ENCODE measurements around the gene MPEG1.

Gene MPEG1

DNA sequence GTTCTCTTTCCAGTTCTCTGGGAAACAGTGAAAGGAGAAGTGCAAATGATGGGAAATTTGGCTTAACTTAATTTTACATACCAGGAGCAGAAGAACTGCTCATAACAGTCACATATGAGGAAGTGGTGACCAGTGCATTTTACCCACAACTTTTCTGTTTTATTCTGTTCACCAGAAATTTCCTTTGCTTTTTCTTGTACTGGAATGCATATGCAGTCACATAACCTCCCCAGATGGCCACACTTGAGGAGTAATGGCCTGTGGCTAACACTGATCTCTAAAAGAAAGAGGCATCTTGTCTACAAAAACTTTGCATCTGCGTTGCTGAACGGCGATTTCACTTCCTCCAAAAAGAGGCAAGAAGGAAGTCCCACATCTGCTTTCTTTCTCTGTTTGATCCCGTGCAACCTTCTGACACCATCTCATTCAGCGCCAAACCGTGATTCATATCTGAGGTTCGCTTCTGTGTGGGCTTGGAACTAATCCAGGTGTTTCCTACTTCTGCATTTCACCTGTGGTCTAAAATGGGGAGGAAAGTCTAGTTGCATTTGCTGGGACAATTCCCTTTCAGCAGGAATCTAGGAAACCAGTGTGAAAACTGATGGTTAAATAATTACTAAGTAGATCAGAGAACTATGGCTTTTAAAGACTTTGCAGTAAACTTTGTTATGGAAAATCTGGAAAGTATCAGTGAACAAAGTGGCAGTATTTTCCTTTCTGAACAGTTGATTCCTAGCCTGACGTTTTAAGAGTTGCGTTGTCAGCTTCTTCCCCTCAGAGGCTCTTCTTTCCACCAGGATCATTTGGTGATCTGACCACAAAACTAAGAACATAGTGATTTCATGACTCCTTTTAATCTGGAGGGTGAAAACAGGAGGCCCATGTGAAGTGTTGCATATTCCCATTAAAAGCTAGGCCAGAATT, 4.2 kb upstream of the MPEG1 start:
- DNase-seq, result peak; percentile 71

DNA sequence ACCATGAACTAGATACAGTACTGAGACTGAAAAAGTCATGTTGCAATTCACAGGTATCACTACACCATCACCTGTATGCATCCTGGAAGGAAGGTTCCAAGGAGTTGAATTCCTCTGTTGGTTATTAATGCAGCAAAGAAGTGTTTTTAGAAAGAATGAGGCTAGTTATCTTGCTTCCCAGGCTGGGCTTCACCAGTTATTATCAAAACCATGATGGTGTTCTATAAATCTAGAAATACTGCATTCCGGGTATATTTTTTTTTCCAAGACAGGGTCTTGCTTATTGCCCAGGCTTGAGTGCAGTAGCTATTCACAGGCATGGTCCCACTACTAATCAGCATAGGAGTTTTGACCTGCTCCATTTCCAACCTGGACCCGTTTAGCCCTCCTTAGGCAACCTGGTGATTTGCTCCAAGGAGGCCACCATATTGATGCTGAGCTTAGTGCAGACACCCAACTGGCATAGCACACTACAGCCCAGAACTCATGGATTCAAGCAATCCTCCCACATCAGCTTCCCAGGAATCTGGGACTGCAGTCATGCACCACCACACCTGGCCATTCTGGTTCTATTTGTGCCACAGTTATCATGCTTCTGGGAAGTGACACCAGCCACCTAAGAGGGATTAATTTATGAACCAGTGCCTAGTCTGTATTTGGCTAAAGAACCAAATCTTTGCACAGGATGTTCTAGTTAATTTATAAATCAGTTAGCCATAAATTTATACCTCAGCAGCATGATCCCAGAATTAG, 1.6 kb upstream of the MPEG1 start:
- no peak for DNase-seq

DNA sequence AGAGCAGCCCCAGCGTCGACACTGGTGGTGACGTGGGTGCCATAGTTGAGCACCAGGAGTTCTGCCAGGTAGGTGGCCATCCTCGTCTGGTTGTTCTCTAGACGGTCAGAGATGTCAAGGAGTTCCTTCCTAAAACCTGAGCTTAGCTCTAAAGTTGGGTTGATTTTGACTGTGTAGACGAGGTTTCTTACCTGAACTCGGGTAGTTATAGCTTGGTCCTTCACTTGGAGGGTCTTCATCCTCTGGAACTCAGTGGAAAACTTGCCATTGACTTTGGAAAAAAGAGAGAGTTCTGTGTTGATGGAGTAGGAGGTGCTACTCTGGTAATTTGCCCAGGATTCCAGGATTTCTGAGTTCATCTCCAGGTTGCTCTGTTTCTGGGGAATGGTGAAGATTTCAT, 505 bp downstream of the MPEG1 start:
- no peak for DNase-seq

GRCh38 chr11:59208956-59209355, 3.8 kb downstream of the MPEG1 start:
- DNase-seq, result no peak

DNA sequence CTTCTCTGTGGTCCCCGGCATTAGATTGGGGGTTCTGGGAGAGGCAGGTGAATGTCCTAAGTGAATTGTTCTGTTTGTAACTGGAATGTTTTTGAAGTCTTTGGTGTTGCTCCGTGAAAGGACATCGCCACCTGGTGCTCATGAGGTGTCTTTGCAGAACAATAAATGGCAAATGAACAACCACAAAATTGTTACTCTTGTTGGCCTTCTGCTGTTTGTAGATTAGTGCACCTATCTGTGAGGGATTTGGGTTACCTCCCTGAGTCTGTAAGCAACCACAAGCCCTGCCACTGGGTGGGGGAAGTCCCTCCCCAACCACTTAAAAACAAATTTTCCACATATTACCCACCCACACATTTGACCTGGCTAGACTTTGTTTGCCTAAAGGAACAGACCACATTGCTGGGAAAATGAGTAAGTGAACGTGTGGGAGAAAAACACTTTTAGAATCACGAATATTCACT, 4.7 kb downstream of the MPEG1 start:
- peak; percentile 59 for DNase-seq

GRCh38 chr11:59206635-59207034, 6.1 kb downstream of the MPEG1 start:
- peak; percentile 55 for DNase-seq

GRCh38 chr11:59205648-59206047, 7.1 kb downstream of the MPEG1 start:
- DNase-seq, result no peak

- no peak for DNase-seq
Observed at GRCh38 chr11:59204746-59205145, 8.0 kb downstream of the MPEG1 start.

GRCh38 chr11:59201353-59201752, 11.4 kb downstream of the MPEG1 start:
- DNase-seq, result no peak

GRCh38 chr11:59200423-59200746, 12.3 kb downstream of the MPEG1 start:
- no peak for DNase-seq

DNA sequence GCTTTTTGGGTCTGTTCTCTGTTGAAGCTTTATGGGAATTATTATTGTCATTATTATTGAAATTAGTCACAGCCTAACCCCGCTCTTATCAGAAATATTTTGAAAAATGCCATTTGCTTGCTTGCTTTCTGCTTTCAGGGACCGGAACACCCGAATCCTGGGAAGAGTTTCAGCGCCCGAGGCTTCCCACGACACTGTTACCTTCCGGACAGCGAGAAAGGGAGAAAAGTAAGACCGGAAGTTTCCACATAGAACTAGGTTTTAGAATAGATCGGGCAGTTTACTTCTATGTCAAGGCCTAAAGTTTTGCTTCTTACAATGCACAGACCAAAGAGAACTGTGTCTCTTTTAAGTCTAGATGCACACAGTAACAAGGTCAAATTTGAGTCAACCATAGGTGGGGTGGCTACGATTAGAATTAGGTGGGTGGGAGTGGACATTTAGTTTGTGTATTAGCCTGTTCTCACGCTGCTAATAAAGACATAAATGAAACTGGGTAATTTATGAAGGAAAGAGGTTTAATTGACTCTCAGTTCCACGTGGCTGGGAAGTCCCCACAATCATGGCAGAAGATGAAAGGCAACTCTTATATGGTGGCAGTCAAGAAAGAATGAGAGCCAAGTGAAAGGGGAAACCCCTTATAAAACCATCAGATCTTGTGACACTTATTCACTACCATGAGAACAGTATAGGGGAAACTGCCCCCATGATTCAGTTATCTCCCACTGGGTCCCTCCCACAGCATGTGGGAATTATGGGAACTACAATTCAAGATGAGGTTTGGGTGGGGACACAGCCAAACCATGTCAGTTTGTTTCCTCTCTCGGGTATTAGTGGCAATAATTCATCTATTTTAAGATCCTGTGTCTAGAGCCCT, 12.9 kb downstream of the MPEG1 start:
- no peak for DNase-seq

DNA sequence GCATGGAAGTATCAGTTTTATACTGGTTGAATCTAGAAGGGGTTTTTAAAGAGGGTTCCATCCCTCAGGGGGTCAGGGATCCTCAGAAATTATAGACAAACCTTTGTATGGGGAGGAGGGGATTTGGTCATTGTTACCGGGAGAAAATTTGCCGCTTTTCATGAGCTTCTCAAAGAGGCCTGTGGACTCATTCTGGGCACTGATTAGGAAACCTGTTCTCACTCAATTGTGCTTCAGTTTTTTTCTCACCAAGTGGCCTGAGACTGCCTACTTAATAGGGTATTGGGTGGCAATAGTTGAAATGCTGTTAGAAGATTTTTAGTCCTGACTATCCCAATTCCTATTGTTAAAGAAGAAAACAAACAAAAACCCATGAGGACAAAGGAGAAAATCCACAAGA, 14.0 kb downstream of the MPEG1 start:
- no peak for DNase-seq

DNA sequence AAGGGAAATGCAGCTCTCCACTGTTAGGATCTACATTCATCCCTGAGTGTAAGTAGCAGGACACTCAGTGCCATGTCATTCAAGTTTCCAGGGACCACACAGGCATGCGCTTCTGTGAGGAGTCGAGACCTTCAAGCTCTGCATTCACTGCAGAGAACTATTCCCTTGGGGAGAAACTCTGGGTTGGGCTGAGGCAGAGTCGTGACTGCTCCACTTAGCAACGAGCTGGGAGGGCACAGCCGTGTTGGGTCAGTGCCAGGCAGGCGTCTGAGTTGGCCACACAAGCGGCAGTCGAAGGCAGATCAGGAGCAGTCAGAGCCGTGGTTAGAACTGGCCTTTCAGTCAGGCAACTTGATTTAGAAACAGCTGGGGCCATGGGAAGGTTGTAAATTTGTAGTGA, 14.7 kb downstream of the MPEG1 start:
- DNase-seq, result no peak

DNA sequence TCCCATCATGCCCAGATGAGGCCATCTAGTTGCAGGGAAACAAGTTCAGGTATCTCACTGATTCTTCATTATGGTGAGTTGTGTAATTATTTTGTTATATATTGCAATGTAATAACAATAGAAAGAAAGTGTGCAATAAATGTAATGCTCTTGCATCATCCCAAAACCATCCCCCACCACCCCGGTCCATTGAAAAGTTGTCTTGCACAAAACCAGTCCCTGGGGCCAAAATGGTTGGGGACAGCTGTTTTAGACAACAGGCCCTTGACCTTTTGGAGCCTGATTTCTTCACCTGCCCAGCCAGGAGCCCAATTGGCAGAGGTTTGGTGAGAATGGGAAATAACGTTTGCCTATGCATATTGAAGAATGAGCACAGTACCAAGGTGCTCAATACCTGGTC, 15.9 kb downstream of the MPEG1 start:
- no peak for DNase-seq

GRCh38 chr11:59195586-59195985, 17.1 kb downstream of the MPEG1 start:
- no peak for DNase-seq

DNA sequence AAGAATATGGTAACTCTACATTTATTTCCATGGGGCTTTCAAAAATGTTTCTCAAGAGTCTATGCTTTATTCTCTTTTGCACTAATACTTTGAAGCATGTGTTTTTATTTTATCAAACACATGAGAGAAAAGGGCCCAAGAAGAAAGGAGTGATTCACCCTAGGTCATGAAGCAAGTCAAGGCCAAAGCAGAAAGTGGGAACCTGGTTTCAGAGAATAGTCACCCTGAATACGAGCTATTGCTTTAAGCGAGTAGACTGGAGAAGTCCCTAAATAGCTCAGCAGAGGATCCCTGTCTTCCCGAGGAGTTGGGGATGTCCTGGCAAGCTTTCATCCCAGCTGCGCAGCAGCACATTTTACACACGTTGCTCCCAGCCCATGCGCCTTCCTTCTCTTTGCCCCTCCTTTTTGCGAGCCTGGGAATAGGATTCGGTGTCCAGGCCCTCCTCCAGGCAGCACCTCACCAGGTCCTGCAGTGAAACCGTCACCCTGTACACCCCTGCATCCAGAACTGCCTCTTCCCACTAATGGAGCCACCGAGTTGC, 19.1 kb downstream of the MPEG1 start:
- no peak for DNase-seq

DNA sequence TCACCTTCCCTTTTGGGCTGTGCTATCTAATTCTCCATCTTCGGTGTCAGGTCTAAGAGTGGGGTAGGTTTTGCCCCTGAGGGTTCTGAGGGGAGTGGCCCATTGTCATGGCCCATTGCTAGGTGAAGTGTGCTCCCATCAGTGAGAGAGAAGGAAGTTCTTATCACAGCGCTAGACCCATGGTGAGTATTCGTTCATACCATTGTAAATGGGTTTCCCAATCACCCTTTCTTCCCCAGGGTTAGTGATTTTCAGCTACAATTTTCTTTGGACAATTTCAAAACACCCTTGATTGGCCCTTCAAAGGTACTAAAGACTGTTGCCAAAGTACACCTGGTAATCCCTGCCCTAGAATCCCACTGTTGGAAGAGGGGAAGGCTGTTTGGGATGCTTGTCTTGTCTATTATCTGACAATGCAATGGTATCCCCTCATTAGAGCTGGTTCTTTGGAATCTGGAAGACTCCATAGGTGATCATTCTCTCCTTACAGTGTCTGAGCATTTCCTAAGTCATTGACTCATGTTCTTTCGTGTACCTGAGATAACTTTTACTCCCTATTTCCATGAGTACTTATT, 20.2 kb downstream of the MPEG1 start:
- DNase-seq, result no peak

GRCh38 chr11:59191890-59192289, 20.8 kb downstream of the MPEG1 start:
- no peak for DNase-seq

GRCh38 chr11:59191095-59191494, 21.6 kb downstream of the MPEG1 start:
- no peak for DNase-seq

DNA sequence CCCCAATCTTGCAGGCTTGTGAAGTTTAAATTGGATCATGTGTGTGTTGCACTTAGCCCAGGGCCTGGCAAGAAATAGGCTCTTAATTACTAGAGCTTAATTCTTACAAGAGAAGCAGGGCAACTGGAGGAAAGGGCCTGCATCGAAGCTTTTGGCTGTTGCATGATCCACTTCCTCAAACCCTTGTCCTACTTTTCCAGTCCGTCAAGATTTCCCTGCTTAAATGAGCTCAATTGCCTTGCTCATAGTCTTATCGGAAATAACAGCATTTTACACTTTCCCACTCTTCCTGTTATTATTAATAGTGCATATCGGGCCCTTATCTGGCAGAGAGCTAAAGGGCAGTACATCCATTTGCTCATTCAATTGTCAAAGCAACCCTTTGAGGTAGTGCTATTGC, 22.7 kb downstream of the MPEG1 start:
- no peak for DNase-seq

GRCh38 chr11:59188954-59189353, 23.8 kb downstream of the MPEG1 start:
- DNase-seq, result no peak

DNA sequence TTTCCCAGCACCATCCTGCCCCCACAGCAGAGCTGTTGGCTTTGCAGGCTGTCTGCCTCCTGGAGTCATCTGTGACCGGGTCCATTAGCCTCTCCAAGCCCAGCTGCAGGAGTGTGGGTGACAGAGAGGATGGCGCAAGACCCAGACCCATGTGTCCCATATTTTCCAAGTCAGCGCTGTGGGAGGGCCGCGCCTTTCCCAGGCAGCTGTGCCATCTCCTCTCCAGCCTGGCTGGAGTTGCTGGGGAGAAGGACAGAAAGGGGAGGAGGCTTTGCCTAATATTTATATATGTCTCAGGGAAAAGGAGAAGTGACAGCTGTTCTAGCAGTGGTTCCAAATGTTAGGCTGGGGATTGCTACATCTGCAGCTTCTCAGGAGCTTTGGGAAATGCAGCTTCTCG, 25.1 kb downstream of the MPEG1 start:
- no peak for DNase-seq

DNA sequence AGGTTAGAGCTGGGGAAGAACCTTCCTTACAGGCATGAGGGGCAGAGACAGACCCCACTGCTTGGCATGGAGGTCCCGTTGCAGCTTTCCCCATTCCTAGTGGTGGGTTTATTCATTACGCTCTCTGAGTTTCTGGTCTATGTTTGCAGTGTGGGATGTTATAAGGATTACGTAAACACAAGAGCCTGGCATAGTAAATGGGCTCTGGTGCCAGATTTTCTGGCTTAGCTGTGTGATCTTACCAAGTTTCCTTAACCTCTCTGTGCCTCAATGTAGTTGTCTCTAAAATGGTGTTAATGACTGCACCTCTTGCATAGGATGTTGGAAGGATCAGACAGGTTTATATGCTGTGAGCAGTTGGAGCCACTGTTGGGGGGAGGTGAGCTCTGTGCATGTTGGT, 25.7 kb downstream of the MPEG1 start:
- no peak for DNase-seq

All from OCI-M1 (cell line).